Measurements from ENCODE around the gene TMPRSS6. TPM values are rescaled to one million over a fixed set of nuclear protein-coding genes. Genes with fewer than 3 reads are reported as not detected.

The TMPRSS6 gene
- total RNA-seq, 1 donor from 2014 or later, result not detected

GRCh38 chr22:37097346-37097745, 12.2 kb downstream of the TMPRSS6 start:
- intact Hi-C loops (cut with micrococcal nuclease), result no loop called here
- Histone ChIP-seq H3K9me3 (replicated peaks) (no peaks in the 10 kb centered on the region), H3K27me3 (ENCODE audit: low read depth) (peaks cover 86% of the 10 kb centered on the region), H3K36me3 (no peaks in the 10 kb centered on the region), H3K27ac (replicated peaks) (no peak overlapping the region), H3K4me1 (no peaks in the 10 kb centered on the region), H3K4me3 (no peak overlapping the region)
- no peak for DNase-seq
- TF ChIP-seq CTCF (IDR thresholded peaks at IDR 0.05; ENCODE audit: borderline replicate concordance), result no peak

- Histone ChIP-seq H3K27me3 (ENCODE audit: low read depth) (peaks cover 83% of the 10 kb centered on the region), H3K4me1 (no peaks in the 10 kb centered on the region), H3K27ac (replicated peaks) (no peak overlapping the region), H3K4me3 (no peak overlapping the region), H3K36me3 (no peaks in the 10 kb centered on the region), H3K9me3 (replicated peaks) (no peaks in the 10 kb centered on the region)
- intact Hi-C loops (cut with micrococcal nuclease), result no loop called here
- TF ChIP-seq CTCF (IDR thresholded peaks at IDR 0.05; ENCODE audit: borderline replicate concordance), result no peak
- no peak for DNase-seq
Observed at GRCh38 chr22:37095113-37095512, 14.4 kb downstream of the TMPRSS6 start.

GRCh38 chr22:37094239-37094638, 15.3 kb downstream of the TMPRSS6 start:
- no peaks in the 10 kb centered on the region for H3K36me3 ChIP-seq
- peaks cover 83% of the 10 kb centered on the region for H3K27me3 ChIP-seq (ENCODE audit: low read depth)
- no peak for TF ChIP-seq CTCF (IDR thresholded peaks at IDR 0.05; ENCODE audit: borderline replicate concordance)
- H3K4me1 ChIP-seq, result no peaks in the 10 kb centered on the region
- DNase-seq, result no peak
- no peak overlapping the region for H3K27ac ChIP-seq (replicated peaks)
- H3K4me3 ChIP-seq, result no peak overlapping the region
- H3K9me3 ChIP-seq (replicated peaks), result no peaks in the 10 kb centered on the region
- intact Hi-C loops (cut with micrococcal nuclease), result no loop called here

- Histone ChIP-seq H3K9me3 (replicated peaks) (no peaks in the 10 kb centered on the region), H3K27me3 (ENCODE audit: low read depth) (peaks cover 83% of the 10 kb centered on the region), H3K4me3 (no peak overlapping the region), H3K27ac (replicated peaks) (no peak overlapping the region), H3K36me3 (no peaks in the 10 kb centered on the region), H3K4me1 (no peaks in the 10 kb centered on the region)
- DNase-seq, result no peak
- intact Hi-C loops (cut with micrococcal nuclease), result no loop called here
- no peak for TF ChIP-seq CTCF (IDR thresholded peaks at IDR 0.05; ENCODE audit: borderline replicate concordance)
Observed at GRCh38 chr22:37092997-37093396, 16.5 kb downstream of the TMPRSS6 start.

- Histone ChIP-seq H3K4me3 (no peak overlapping the region), H3K27me3 (ENCODE audit: low read depth) (peaks cover 85% of the 10 kb centered on the region), H3K27ac (replicated peaks) (no peak overlapping the region), H3K36me3 (no peaks in the 10 kb centered on the region), H3K9me3 (replicated peaks) (no peaks in the 10 kb centered on the region), H3K4me1 (no peaks in the 10 kb centered on the region)
- TF ChIP-seq CTCF (IDR thresholded peaks at IDR 0.05; ENCODE audit: borderline replicate concordance), result no peak
- no peak for DNase-seq
- intact Hi-C loops (cut with micrococcal nuclease), result no loop called here
Observed at GRCh38 chr22:37091994-37092393, 17.5 kb downstream of the TMPRSS6 start.
